ENCODE results near the gene FCMR. TPM values are rescaled to one million over a fixed set of nuclear protein-coding genes. Genes with fewer than 3 reads are reported as not detected.

FCMR gene
- total and polyA plus RNA-seq, 4 donors: 0.28 to 4.0 (median 2.3) TPM

- no peaks in the 10 kb centered on the region for H3K36me3 ChIP-seq (ENCODE audit: control insufficient read depth in 1 of 2, insufficient read depth in 2 of 2, low read length in 1 of 2)
- no peak overlapping the region for H3K27ac ChIP-seq (ENCODE audit: low read depth in 1 of 2, low read length in 2 of 2)
- 79 to 84% methylated on average over 3 of the region's 3 CpGs for WGBS, 2 donors
- peaks cover 6% of the 10 kb centered on the region for H3K9me3 ChIP-seq (ENCODE audit: control insufficient read depth, low read length)
- DNase-seq (no peak), ATAC-seq (ENCODE audit: low FRiP score) (no peak)
- no peak overlapping the region for H3K4me3 ChIP-seq (ENCODE audit: low read length in 2 of 2)
- no peaks in the 10 kb centered on the region for H3K4me1 ChIP-seq (ENCODE audit: control insufficient read depth in 1 of 2, insufficient read depth in 2 of 2, low read length in 2 of 2)
- intact Hi-C loops (cut with DNase I): no loop called here
- no peaks in the 10 kb centered on the region for H3K27me3 ChIP-seq (ENCODE audit: control insufficient read depth in 1 of 2, insufficient read depth in 2 of 2, low read length in 1 of 2)
Measured at GRCh38 chr1:206953126-206953525, 31.4 kb upstream of the FCMR start.

GRCh38 chr1:206952171-206952570 lies 30.4 kb upstream of the FCMR start:
- intact Hi-C loops (cut with DNase I): no loop called here
- no peak for DNase-seq
- 58 to 63% methylated on average over 4 of the region's 4 CpGs for whole genome bisulfite sequencing, 2 donors

DNA sequence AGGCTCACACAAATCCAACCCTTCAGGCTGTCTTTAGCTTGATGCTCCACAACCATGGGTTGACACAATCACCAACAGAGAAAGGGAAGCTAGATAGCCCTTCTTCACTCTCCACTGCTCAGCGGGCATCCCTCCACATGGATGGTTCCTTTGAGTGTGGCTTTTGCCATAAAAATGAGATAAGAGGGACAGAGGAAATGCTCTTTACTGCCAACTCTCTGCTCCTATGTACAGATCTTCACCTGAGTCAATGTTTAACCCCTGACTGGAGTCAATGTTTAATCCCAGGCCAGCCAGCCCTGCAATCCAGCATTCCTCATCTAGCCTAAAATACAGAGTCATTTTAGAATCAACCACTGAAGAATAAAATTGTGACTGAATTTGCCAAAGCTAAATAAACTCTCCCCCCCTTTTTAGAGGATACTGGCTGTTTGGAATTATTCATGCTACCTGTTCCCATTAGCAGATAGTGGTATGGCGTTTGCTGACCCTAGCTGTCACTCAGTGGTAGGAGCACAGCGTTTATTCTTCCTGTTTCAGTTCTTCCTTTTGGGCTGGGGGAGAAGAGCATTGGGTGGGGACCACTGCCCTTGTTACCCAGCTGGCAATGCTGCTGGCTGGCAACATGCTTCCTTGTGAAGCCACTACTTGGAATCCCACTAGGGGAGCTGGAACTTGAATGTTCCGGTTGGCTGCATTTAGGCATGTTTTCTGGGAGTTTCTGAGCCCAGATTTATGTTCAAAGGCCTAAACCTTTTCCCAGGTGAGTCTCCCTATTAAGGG lies 29.8 kb upstream of the FCMR start:
- no peaks in the 10 kb centered on the region for H3K36me3 ChIP-seq (ENCODE audit: control insufficient read depth in 1 of 2, insufficient read depth in 2 of 2, low read length in 1 of 2)
- intact Hi-C loops (cut with DNase I): no loop called here
- WGBS, 2 donors: 86 to 92% methylated on average over 4 of the region's 4 CpGs
- peaks cover 6% of the 10 kb centered on the region for H3K9me3 ChIP-seq (ENCODE audit: control insufficient read depth, low read length)
- no peaks in the 10 kb centered on the region for H3K27me3 ChIP-seq (ENCODE audit: control insufficient read depth in 1 of 2, insufficient read depth in 2 of 2, low read length in 1 of 2)
- no peak overlapping the region for H3K27ac ChIP-seq (ENCODE audit: low read depth in 1 of 2, low read length in 2 of 2)
- no peak overlapping the region for H3K4me3 ChIP-seq (ENCODE audit: low read length in 2 of 2)
- ATAC-seq (ENCODE audit: low FRiP score) (no peak), DNase-seq (no peak)
- no peaks in the 10 kb centered on the region for H3K4me1 ChIP-seq (ENCODE audit: control insufficient read depth in 1 of 2, insufficient read depth in 2 of 2, low read length in 2 of 2)

More at GRCh38 chr1:206952171-206952570, 30.4 kb upstream of the FCMR start:
- H3K4me3 ChIP-seq (ENCODE audit: low read length in 2 of 2): no peak overlapping the region
- H3K9me3 ChIP-seq (ENCODE audit: control insufficient read depth, low read length): peaks cover 6% of the 10 kb centered on the region
- no peak overlapping the region for H3K27ac ChIP-seq (ENCODE audit: low read depth in 1 of 2, low read length in 2 of 2)
- H3K27me3 ChIP-seq (ENCODE audit: control insufficient read depth in 1 of 2, insufficient read depth in 2 of 2, low read length in 1 of 2): no peaks in the 10 kb centered on the region
- no peak for ATAC-seq (ENCODE audit: low FRiP score)
- H3K36me3 ChIP-seq (ENCODE audit: control insufficient read depth in 1 of 2, insufficient read depth in 2 of 2, low read length in 1 of 2): no peaks in the 10 kb centered on the region
- H3K4me1 ChIP-seq (ENCODE audit: control insufficient read depth in 1 of 2, insufficient read depth in 2 of 2, low read length in 2 of 2): no peaks in the 10 kb centered on the region

DNA sequence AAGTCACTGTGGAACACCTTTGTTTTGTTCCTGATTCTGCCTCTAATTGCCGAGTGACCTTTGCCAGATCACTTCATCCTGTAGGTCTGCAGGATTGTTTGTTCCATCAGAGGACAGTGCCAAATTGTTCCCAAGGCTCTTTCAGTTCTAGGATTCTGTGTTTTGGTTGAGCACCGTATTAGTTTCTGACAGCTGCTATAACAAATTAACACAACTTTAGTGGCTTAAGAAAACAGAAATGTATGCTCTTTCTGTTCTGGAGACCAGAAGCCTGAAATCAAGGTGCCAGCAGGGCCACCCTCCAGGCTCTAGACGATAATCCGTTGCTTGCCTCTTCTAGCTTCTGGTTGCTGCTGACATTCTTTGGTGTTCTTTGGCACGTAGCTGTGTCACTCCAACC lies 27.9 kb upstream of the FCMR start:
- Histone ChIP-seq H3K9me3 (ENCODE audit: control insufficient read depth, low read length) (peaks cover 6% of the 10 kb centered on the region), H3K4me3 (ENCODE audit: low read length in 2 of 2) (no peak overlapping the region), H3K27me3 (ENCODE audit: control insufficient read depth in 1 of 2, insufficient read depth in 2 of 2, low read length in 1 of 2) (no peaks in the 10 kb centered on the region), H3K27ac (ENCODE audit: low read depth in 1 of 2, low read length in 2 of 2) (no peak overlapping the region), H3K4me1 (ENCODE audit: control insufficient read depth in 1 of 2, insufficient read depth in 2 of 2, low read length in 2 of 2) (no peaks in the 10 kb centered on the region), H3K36me3 (ENCODE audit: control insufficient read depth in 1 of 2, insufficient read depth in 2 of 2, low read length in 1 of 2) (no peaks in the 10 kb centered on the region)
- DNase-seq (no peak), ATAC-seq (ENCODE audit: low FRiP score) (no peak)
- intact Hi-C loops (cut with DNase I): no loop called here
- 76 to 86% methylated on average over 5 of the region's 5 CpGs for WGBS, 2 donors

- Histone ChIP-seq H3K27ac (ENCODE audit: low read depth in 1 of 2, low read length in 2 of 2) (no peak overlapping the region), H3K9me3 (ENCODE audit: control insufficient read depth, low read length) (peaks cover 6% of the 10 kb centered on the region), H3K36me3 (ENCODE audit: control insufficient read depth in 1 of 2, insufficient read depth in 2 of 2, low read length in 1 of 2) (no peaks in the 10 kb centered on the region), H3K27me3 (ENCODE audit: control insufficient read depth in 1 of 2, insufficient read depth in 2 of 2, low read length in 1 of 2) (no peaks in the 10 kb centered on the region), H3K4me1 (ENCODE audit: control insufficient read depth in 1 of 2, insufficient read depth in 2 of 2, low read length in 2 of 2) (no peaks in the 10 kb centered on the region), H3K4me3 (ENCODE audit: low read length in 2 of 2) (no peak overlapping the region)
- WGBS, 2 donors: 43 to 60% methylated on average over 4 of the region's 4 CpGs
- no peak for ATAC-seq (ENCODE audit: low FRiP score)
- intact Hi-C loops (cut with DNase I): no loop called here
- DNase-seq: no peak
Measured at GRCh38 chr1:206949208-206949607, 27.5 kb upstream of the FCMR start.

DNA sequence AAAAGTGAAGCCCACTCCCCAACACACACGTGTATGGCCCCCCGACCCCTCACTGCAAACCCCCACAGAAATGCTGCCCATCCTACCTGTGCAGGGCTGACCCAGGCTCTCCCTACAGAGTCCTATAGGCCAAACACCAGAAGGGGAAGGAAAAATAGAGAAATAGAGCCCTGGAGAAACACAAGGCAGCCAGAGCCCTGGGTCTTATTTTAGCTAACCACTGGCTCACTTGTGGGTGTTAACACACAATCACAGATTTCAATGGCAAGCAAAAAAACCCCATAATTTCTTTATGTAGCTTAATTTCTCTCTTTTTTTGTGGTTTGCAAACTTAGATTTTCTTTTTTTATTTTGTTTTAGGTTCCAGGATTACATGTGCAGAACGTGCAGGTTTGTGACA lies 25.5 kb upstream of the FCMR start:
- Histone ChIP-seq H3K4me3 (ENCODE audit: low read length in 2 of 2) (no peak overlapping the region), H3K9me3 (ENCODE audit: control insufficient read depth, low read length) (peaks cover 4% of the 10 kb centered on the region), H3K27ac (ENCODE audit: low read depth in 1 of 2, low read length in 2 of 2) (no peak overlapping the region), H3K27me3 (ENCODE audit: control insufficient read depth in 1 of 2, insufficient read depth in 2 of 2, low read length in 1 of 2) (no peaks in the 10 kb centered on the region), H3K36me3 (ENCODE audit: control insufficient read depth in 1 of 2, insufficient read depth in 2 of 2, low read length in 1 of 2) (no peaks in the 10 kb centered on the region), H3K4me1 (ENCODE audit: control insufficient read depth in 1 of 2, insufficient read depth in 2 of 2, low read length in 2 of 2) (no peaks in the 10 kb centered on the region)
- 70 to 87% methylated on average over 3 of the region's 3 CpGs for WGBS, 2 donors
- DNase-seq (no peak), ATAC-seq (ENCODE audit: low FRiP score) (no peak)
- intact Hi-C loops (cut with DNase I): no loop called here

DNA sequence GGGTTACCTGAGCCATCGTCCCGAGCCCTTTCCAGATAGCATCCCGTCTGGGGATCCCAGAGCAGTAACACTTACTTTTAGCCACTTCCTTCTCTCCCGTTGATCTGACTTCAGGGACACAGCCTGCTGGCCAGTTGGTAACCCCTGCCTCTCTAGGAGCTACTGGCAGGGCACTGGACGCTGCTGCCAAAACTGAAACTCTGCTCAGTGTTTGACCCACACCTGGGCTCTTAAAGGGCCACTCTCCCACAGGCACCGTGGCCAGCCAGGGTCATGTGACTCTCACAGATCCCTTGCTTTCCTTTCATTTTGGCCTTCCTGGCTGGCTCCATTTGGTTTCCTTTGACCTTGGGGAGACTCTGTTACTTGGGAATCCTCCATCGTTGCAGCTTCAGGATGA lies 24.5 kb upstream of the FCMR start, which contains the start of gene PIGR:
TSS of gene PIGR (minus strand) at position 206 of the 400 bp plus-strand sequence. CDS start 5,935 bp downstream, outside the sequence.
- Histone ChIP-seq H3K9me3 (ENCODE audit: control insufficient read depth, low read length) (peaks cover 4% of the 10 kb centered on the region), H3K27me3 (ENCODE audit: control insufficient read depth in 1 of 2, insufficient read depth in 2 of 2, low read length in 1 of 2) (no peaks in the 10 kb centered on the region), H3K4me1 (ENCODE audit: control insufficient read depth in 1 of 2, insufficient read depth in 2 of 2, low read length in 2 of 2) (no peaks in the 10 kb centered on the region), H3K27ac (ENCODE audit: low read depth in 1 of 2, low read length in 2 of 2) (no peak within 1 kb of the TSS), H3K36me3 (ENCODE audit: control insufficient read depth in 1 of 2, insufficient read depth in 2 of 2, low read length in 1 of 2) (no peaks in the 10 kb centered on the region), H3K4me3 (ENCODE audit: low read length in 2 of 2) (no peak within 1 kb of the TSS)
- no peak for DNase-seq
- no peak for ATAC-seq (ENCODE audit: low FRiP score)
- WGBS, 2 donors: 62 to 65% methylated on average over 7 of the region's 7 CpGs
- intact Hi-C loops (cut with DNase I): no loop called here

DNA sequence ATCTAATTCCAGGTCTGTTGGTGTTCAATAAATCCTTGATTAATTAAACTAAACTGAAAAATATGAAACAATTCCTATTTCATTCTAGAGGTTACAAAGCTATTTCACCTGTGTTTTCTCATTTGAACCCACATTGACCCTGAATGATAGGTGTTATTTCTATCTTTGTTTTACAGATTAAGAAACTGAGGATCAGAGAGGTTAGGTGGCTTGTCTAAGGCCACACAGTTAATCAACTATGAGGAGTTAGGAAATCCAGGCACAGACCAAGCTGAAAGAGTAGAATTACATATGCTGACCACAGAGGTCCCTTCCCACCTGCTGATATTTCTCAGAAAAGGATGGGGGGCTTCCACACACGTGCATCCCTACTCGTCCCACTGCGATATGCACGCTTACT lies 24.0 kb upstream of the FCMR start:
- 88 to 91% methylated on average over 4 of the region's 4 CpGs for WGBS, 2 donors
- no peak for DNase-seq
- Histone ChIP-seq H3K27me3 (ENCODE audit: control insufficient read depth in 1 of 2, insufficient read depth in 2 of 2, low read length in 1 of 2) (no peaks in the 10 kb centered on the region), H3K36me3 (ENCODE audit: control insufficient read depth in 1 of 2, insufficient read depth in 2 of 2, low read length in 1 of 2) (no peaks in the 10 kb centered on the region), H3K9me3 (ENCODE audit: control insufficient read depth, low read length) (peaks cover 4% of the 10 kb centered on the region), H3K4me3 (ENCODE audit: low read length in 2 of 2) (no peak overlapping the region), H3K27ac (ENCODE audit: low read depth in 1 of 2, low read length in 2 of 2) (no peak overlapping the region), H3K4me1 (ENCODE audit: control insufficient read depth in 1 of 2, insufficient read depth in 2 of 2, low read length in 2 of 2) (no peaks in the 10 kb centered on the region)
- intact Hi-C loops (cut with DNase I): no loop called here
- no peak for ATAC-seq (ENCODE audit: low FRiP score)

GRCh38 chr1:206944703-206945102 lies 23.0 kb upstream of the FCMR start:
- Histone ChIP-seq H3K9me3 (ENCODE audit: control insufficient read depth, low read length) (peaks cover under 1% of the 10 kb centered on the region), H3K4me1 (ENCODE audit: control insufficient read depth in 1 of 2, insufficient read depth in 2 of 2, low read length in 2 of 2) (no peaks in the 10 kb centered on the region)

More at GRCh38 chr1:206944703-206945102, 23.0 kb upstream of the FCMR start:
- WGBS, 2 donors: 66 to 70% methylated on average over 5 of the region's 5 CpGs
- intact Hi-C loops (cut with DNase I): no loop called here
- ATAC-seq (ENCODE audit: low FRiP score): no peak
- Histone ChIP-seq H3K27ac (ENCODE audit: low read depth in 1 of 2, low read length in 2 of 2) (no peak overlapping the region), H3K36me3 (ENCODE audit: control insufficient read depth in 1 of 2, insufficient read depth in 2 of 2, low read length in 1 of 2) (no peaks in the 10 kb centered on the region), H3K4me3 (ENCODE audit: low read length in 2 of 2) (no peak overlapping the region), H3K27me3 (ENCODE audit: control insufficient read depth in 1 of 2, insufficient read depth in 2 of 2, low read length in 1 of 2) (no peaks in the 10 kb centered on the region)
- DNase-seq: no peak

All from aorta (tissue), 5 donors.